WTC11 (cell line): Measurements from ENCODE around the gene ABCC3. TPM values are rescaled to one million over a fixed set of nuclear protein-coding genes. Genes with fewer than 3 reads are reported as not detected.
"Not testable (repeated sequence)": the region's sequence is repeated elsewhere in the genome, so short reads cannot be mapped to it uniquely, and the experiment has no call there.

Source experiments
- ATAC-seq: fragments of 200-7000 bp; cut with Tn5 transposase; 2 replicates; pipeline ENCODE4 v1.10.0; 2021; ENCODE audit warnings: mild to moderate bottlenecking, moderate library complexity
- CTCF ChIA-PET: fragments of 300-600 bp; sonication (Branson Sonifier 250); formaldehyde crosslinking; loops from one replicate; lab custom pipeline; 2021; ENCODE audit warnings: antibody characterized with exemption; lab: Charles Lee
- POLR2A ChIA-PET: fragments of 350-600 bp; sonication (Branson Sonifier 250); formaldehyde crosslinking; loops from one replicate; lab custom pipeline; 2021; ENCODE audit warnings: antibody characterized with exemption; lab: Charles Lee
- DNase-seq: peaks from one replicate; pipeline ENCODE4 v3.0.0; 2021; ENCODE audit warnings: low spot score
- H3K27ac Mint-ChIP-seq: 2 replicates; pipeline ENCODE4 v1.8.0; 2021; ENCODE audit warnings: mixed read lengths
- H3K27me3 Mint-ChIP-seq: 2 replicates; pipeline ENCODE4 v1.8.0; 2021; ENCODE audit warnings: low read depth, mild to moderate bottlenecking, moderate library complexity, mixed read lengths
- H3K36me3 Mint-ChIP-seq: 2 replicates; pipeline ENCODE4 v1.8.0; 2021; ENCODE audit warnings: mixed read lengths
- H3K4me1 Mint-ChIP-seq: 2 replicates; pipeline ENCODE4 v1.8.0; 2022; ENCODE audit warnings: mixed read lengths
- H3K4me3 Mint-ChIP-seq: 2 replicates; pipeline ENCODE4 v1.8.0; 2021; ENCODE audit warnings: mild to moderate bottlenecking, moderate library complexity, mixed read lengths
- H3K9me3 Mint-ChIP-seq: 2 replicates; pipeline ENCODE4 v1.8.0; 2021; ENCODE audit warnings: mixed read lengths
- ATF3 ChIP-seq: sonication (generic); formaldehyde crosslinking; conservative IDR thresholded peaks from 2 replicates; pipeline ENCODE4 v1.8.1; 2022; ENCODE audit warnings: mild to moderate bottlenecking, missing genetic modification reagents
- ELF4 ChIP-seq: sonication (generic); formaldehyde crosslinking; IDR thresholded peaks from 2 replicates; pipeline ENCODE4 v1.8.1; 2022; ENCODE audit warnings: low read depth, mild to moderate bottlenecking, moderate library complexity, missing genetic modification reagents
- FOXJ3 ChIP-seq: sonication (generic); formaldehyde crosslinking; IDR thresholded peaks from 2 replicates; pipeline ENCODE4 v1.9.0; 2021; ENCODE audit warnings: missing genetic modification reagents, mild to moderate bottlenecking, borderline replicate concordance
- GRHL2 ChIP-seq: fragments of 250-450 bp; sonication (Bioruptor Pico); IDR thresholded peaks from 2 replicates; pipeline ENCODE4 v1.8.0; 2022; ENCODE audit warnings: mild to moderate bottlenecking, moderate library complexity; ENCODE audit not compliant: insufficient replicate concordance, severe bottlenecking
- MXD4 ChIP-seq: fragments of 250-450 bp; sonication (Bioruptor Pico); IDR thresholded peaks from 2 replicates; pipeline ENCODE4 v1.8.0; 2021; ENCODE audit warnings: mild to moderate bottlenecking, moderate library complexity, borderline replicate concordance
- MYBL2 ChIP-seq: sonication (generic); formaldehyde crosslinking; IDR thresholded peaks from 2 replicates; pipeline ENCODE4 v1.8.1; 2023; ENCODE audit warnings: mild to moderate bottlenecking, moderate library complexity, missing genetic modification reagents
- RELA ChIP-seq: sonication (generic); formaldehyde crosslinking; IDR thresholded peaks from 2 replicates; pipeline ENCODE4 v1.8.1; 2022; ENCODE audit warnings: missing genetic modification reagents, mild to moderate bottlenecking, borderline replicate concordance
- SMAD3 ChIP-seq: sonication (generic); formaldehyde crosslinking; IDR thresholded peaks from 2 replicates; pipeline ENCODE4 v1.8.0; 2022; ENCODE audit warnings: missing genetic modification reagents, mild to moderate bottlenecking, borderline replicate concordance
- TEAD4 ChIP-seq: sonication (generic); formaldehyde crosslinking; IDR thresholded peaks from 2 replicates; pipeline ENCODE4 v1.8.0; 2022; ENCODE audit warnings: mild to moderate bottlenecking, missing genetic modification reagents
- ZMAT4 ChIP-seq: fragments of 250-450 bp; sonication (Bioruptor Pico); IDR thresholded peaks from 2 replicates; pipeline ENCODE4 v1.9.0; 2021; ENCODE audit warnings: mild to moderate bottlenecking
- ZNF121 ChIP-seq: sonication (generic); formaldehyde crosslinking; IDR thresholded peaks from 2 replicates; pipeline ENCODE4 v1.8.0; 2023; ENCODE audit warnings: missing genetic modification reagents
- ZNF219 ChIP-seq: sonication (generic); formaldehyde crosslinking; IDR thresholded peaks from 2 replicates; pipeline ENCODE4 v1.8.0; 2023; ENCODE audit warnings: missing genetic modification reagents, mild to moderate bottlenecking, borderline replicate concordance
- ZNF263 ChIP-seq: sonication (generic); formaldehyde crosslinking; IDR thresholded peaks from 2 replicates; pipeline ENCODE4 v1.8.1; 2022; ENCODE audit warnings: low read depth, mild to moderate bottlenecking, moderate library complexity, missing genetic modification reagents
- ZNF317 ChIP-seq: sonication (generic); formaldehyde crosslinking; IDR thresholded peaks from 2 replicates; pipeline ENCODE4 v1.8.1; 2023; ENCODE audit warnings: low read depth, mild to moderate bottlenecking, moderate library complexity, missing genetic modification reagents, borderline replicate concordance
- ZNF423 ChIP-seq: fragments of 250-450 bp; sonication (Bioruptor Pico); IDR thresholded peaks from 2 replicates; pipeline ENCODE4 v2.1.2; 2022; ENCODE audit warnings: mild to moderate bottlenecking, moderate library complexity
- ZNF425 ChIP-seq: fragments of 250-450 bp; sonication (Bioruptor Pico); conservative IDR thresholded peaks from 2 replicates; pipeline ENCODE4 v1.9.0; 2021; ENCODE audit warnings: mild to moderate bottlenecking
- ZNF512 ChIP-seq: sonication (generic); formaldehyde crosslinking; IDR thresholded peaks from 2 replicates; pipeline ENCODE4 v1.8.1; 2022; ENCODE audit warnings: missing genetic modification reagents, borderline replicate concordance
- total RNA-seq: library from RNA; stranded (reverse); gene quantifications from 3 replicates; pipeline ENCODE4 v1.2.3, GENCODE V29; 2021
- TF ChIP-seq, protein P1 (sequence below): sonication (generic); formaldehyde crosslinking; IDR thresholded peaks from 2 replicates; pipeline ENCODE4 v1.8.1; 2023; ENCODE audit warnings: mild to moderate bottlenecking, missing genetic modification reagents

Gene ABCC3
- total RNA-seq, 1 experiment from 2014 or later = 0.92 TPM

GRCh38 chr17:50707289-50708049 is 72.8 kb downstream of the ABCC3 start, which contains the start of gene ANKRD40 (continued):
- TF ChIP-seq ZNF512 (CRISPR knock-in tag) (no peak), ZNF263 (CRISPR knock-in tag) (no peak)

DNA sequence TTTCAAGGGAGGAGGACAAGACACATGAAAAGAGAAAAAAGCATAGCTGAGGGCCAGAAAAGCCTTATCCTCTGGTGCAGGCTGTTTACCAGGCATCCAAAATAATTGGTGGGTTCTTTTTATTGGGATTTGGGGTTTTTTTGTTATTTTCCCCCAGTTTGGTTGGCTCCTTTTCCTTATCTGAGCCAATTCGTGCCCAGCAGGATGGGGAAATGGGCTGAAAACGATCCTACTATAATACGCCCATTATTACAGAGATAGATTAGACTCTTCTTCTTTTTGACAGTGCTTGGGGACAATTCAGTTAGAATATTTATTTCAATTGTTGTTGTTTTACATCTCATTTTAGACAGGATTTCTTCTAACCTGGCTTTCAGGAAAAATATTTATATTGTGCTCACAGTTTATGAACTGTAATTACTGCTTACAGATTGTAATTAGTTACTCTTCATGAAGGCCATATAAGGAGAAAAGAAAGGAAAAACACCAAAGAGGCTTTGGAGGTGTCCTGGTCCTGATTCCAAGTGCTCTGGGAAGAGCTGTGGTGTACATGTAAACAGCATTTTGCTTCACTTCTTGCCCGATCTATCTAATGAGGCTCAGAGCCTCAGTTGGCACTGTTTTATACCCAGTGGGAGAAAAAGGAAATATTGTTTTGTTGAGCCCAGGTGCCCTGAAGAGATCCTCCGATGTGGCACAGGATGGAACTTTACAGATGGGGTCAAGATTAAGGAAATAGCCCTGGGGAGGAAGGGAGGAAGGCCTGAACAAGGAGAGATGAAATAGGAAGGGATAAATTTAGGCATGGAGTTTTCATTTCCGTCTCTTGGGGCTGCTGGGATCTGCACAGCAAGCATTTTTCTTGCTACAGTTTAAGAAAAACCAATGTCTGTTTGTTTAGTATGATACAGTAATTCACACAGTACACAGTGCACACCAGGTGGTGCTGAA is 73.6 kb downstream of the ABCC3 start:
- TF ChIP-seq ZNF317 (CRISPR knock-in tag) (no peak), ATF3 (CRISPR knock-in tag) (no peak)
- H3K27me3 Mint-ChIP-seq = no peaks in the 10 kb centered on the region
- CTCF ChIA-PET = no interaction called here
- POLR2A ChIA-PET = interaction anchor here (1.2 kb wide), 1 partner anchor 158 kb away, joined by 3 read pairs; no protein-coding TSS in a partner anchor
- ATAC-seq (no peak), DNase-seq (no peak)
- no peaks in the 10 kb centered on the region for H3K9me3 Mint-ChIP-seq
- peak overlapping the region; percentile 91 for H3K4me3 Mint-ChIP-seq
- peaks cover 32% of the 10 kb centered on the region for H3K4me1 Mint-ChIP-seq
- peaks cover 11% of the 10 kb centered on the region for H3K36me3 Mint-ChIP-seq
- H3K27ac Mint-ChIP-seq = peak overlapping the region; percentile 87

DNA sequence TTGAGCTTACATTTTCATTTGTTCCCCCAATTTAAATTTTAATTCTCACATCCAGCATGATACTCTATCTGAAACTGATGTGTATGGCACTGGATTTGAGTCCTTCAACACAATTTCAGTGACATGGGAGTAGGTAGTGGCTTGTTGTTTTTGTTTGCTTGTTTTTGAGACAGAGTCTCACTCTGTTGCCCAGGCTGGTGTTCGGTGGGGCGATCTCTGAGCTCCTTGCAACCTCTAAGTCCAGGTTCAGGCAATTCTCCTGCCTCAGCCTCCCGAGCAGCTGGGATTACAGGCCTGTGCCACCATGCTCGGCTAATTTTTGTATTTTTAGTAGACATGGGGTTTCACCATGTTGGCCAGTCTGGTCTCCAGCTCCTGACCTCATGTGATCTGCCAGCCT is 74.4 kb downstream of the ABCC3 start:
- H3K4me1 Mint-ChIP-seq = peaks cover 29% of the 10 kb centered on the region
- H3K9me3 Mint-ChIP-seq, CTCF ChIA-PET, H3K36me3 Mint-ChIP-seq, H3K27me3 Mint-ChIP-seq, ATAC-seq, DNase-seq: not testable (repeated sequence)
- peak overlapping the region; percentile 91 for H3K4me3 Mint-ChIP-seq
- POLR2A ChIA-PET = interaction anchor here (1.2 kb wide), 1 partner anchor 158 kb away, joined by 3 read pairs; no protein-coding TSS in a partner anchor
- 0 out of 2 replicates have a peak, but pooled peaks have one; percentile 19 for TF ChIP-seq ZNF121 (CRISPR knock-in tag)
- peak overlapping the region; percentile 20; the same call in 1 of the 2 replicates for H3K27ac Mint-ChIP-seq

DNA sequence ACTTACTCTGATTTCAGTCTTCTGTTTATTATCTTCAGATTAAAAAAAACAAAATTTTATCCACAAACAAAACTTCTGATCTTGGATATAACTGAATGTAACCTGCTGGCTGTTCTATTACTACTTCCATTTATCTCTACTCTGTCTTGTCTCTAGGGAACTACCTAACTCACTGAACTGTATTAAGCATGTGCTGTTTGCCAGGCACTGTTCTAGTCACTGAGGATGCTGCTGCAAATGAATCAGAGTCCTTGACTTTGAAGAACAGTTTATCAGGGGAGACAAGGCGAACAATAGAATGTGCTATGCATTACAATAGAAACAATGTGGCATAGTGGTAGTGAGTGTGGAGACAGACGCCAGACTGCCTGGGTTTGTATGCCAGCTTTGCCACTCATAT is 75.3 kb downstream of the ABCC3 start:
- DNase-seq (no peak), ATAC-seq (no peak)
- Mint-ChIP-seq H3K9me3 (no peaks in the 10 kb centered on the region), H3K4me3 (no peak overlapping the region), H3K27me3 (no peaks in the 10 kb centered on the region), H3K27ac (peak overlapping the region; percentile 43), H3K36me3 (peaks cover 4% of the 10 kb centered on the region; the same call in 1 of the 2 replicates), H3K4me1 (peaks cover 29% of the 10 kb centered on the region)
- CTCF ChIA-PET = no interaction called here
- POLR2A ChIA-PET = no interaction called here
- no peak for TF ChIP-seq FOXJ3 (CRISPR knock-in tag)
- no peak for TF ChIP-seq ELF4 (CRISPR knock-in tag)
- TF ChIP-seq MXD4 (CRISPR knock-in tag) = no peak
- no peak for TF ChIP-seq ZNF219 (CRISPR knock-in tag)
- TF ChIP-seq ZNF425 (CRISPR knock-in tag) = no peak
- no peak for TF ChIP-seq MYBL2 (CRISPR knock-in tag)
- no peak for TF ChIP-seq ZNF263 (CRISPR knock-in tag)
- TF ChIP-seq ZMAT4 (CRISPR knock-in tag) = no peak
- no peak for TF ChIP-seq RELA (CRISPR knock-in tag)
- no peak for TF ChIP-seq ZNF317 (CRISPR knock-in tag)
- TF ChIP-seq, protein P1, sequence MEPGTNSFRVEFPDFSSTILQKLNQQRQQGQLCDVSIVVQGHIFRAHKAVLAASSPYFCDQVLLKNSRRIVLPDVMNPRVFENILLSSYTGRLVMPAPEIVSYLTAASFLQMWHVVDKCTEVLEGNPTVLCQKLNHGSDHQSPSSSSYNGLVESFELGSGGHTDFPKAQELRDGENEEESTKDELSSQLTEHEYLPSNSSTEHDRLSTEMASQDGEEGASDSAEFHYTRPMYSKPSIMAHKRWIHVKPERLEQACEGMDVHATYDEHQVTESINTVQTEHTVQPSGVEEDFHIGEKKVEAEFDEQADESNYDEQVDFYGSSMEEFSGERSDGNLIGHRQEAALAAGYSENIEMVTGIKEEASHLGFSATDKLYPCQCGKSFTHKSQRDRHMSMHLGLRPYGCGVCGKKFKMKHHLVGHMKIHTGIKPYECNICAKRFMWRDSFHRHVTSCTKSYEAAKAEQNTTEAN (CRISPR knock-in tag) = no peak
- TF ChIP-seq SMAD3 (CRISPR knock-in tag) = no peak
- TF ChIP-seq ZNF423 (CRISPR knock-in tag) = no peak
- no peak for TF ChIP-seq GRHL2 (CRISPR knock-in tag)
- TF ChIP-seq ZNF121 (CRISPR knock-in tag) = no peak
- TF ChIP-seq TEAD4 = no peak
